DOHH2 (cell line): Measurements from ENCODE around the gene GOLGA8K.
"Not testable (repeated sequence)": the region's sequence is repeated elsewhere in the genome, so short reads cannot be mapped to it uniquely, and the experiment has no call there.

ENCODE experiments used
- H3F3A ChIP-seq: fragments of 200-600 bp; sonication (generic), shearing (Covaris generic); 2 replicates; pipeline ENCODE4 v1.6.0; 2016; ENCODE audit warnings: antibody characterized with exemption, mild to moderate bottlenecking; ENCODE audit not compliant: control insufficient read depth, insufficient read depth
- H3K27ac ChIP-seq: fragments of 200-600 bp; sonication (generic); 2 replicates; pipeline ENCODE4 v1.5.1; 2014; ENCODE audit warnings: low read depth, mild to moderate bottlenecking, low read length, moderate library complexity
- H3K27me3 ChIP-seq: fragments of 200-600 bp; sonication (generic); 2 replicates; pipeline ENCODE4 v1.6.1; 2014; ENCODE audit warnings: mild to moderate bottlenecking, low read length, mixed read lengths; ENCODE audit not compliant: control insufficient read depth
- H3K36me3 ChIP-seq: fragments of 200-600 bp; sonication (generic); 2 replicates; pipeline ENCODE4 v1.6.1; 2014; ENCODE audit warnings: mild to moderate bottlenecking, low read length, moderate library complexity, mixed read lengths; ENCODE audit not compliant: control insufficient read depth
- H3K4me1 ChIP-seq: fragments of 200-600 bp; sonication (generic); 2 replicates; pipeline ENCODE4 v1.6.1; 2014; ENCODE audit warnings: mild to moderate bottlenecking, low read length, mixed read lengths; ENCODE audit not compliant: control insufficient read depth
- H3K4me2 ChIP-seq: fragments of 200-600 bp; sonication (generic); 2 replicates; pipeline ENCODE4 v1.6.0; 2014; ENCODE audit warnings: mild to moderate bottlenecking, low read length, moderate library complexity
- H3K4me3 ChIP-seq: fragments of 200-600 bp; sonication (generic); 2 replicates; pipeline ENCODE4 v1.5.1; 2014; ENCODE audit warnings: mild to moderate bottlenecking, low read length, mixed read lengths
- H3K79me2 ChIP-seq: fragments of 200-600 bp; sonication (generic); 2 replicates; pipeline ENCODE4 v1.6.1; 2014; ENCODE audit warnings: mild to moderate bottlenecking, low read length, mixed read lengths; ENCODE audit not compliant: control insufficient read depth
- H3K9me2 ChIP-seq: fragments of 200-600 bp; sonication (generic); replicated peaks from 2 replicates; pipeline ENCODE4 v1.6.1; 2014; ENCODE audit warnings: mild to moderate bottlenecking, low read length, mixed read lengths; ENCODE audit not compliant: control insufficient read depth
- H3K9me3 ChIP-seq: fragments of 200-600 bp; sonication (generic); 2 replicates; pipeline ENCODE4 v1.6.1; 2014; ENCODE audit warnings: antibody characterized with exemption, low read length, mixed read lengths; ENCODE audit not compliant: control insufficient read depth, insufficient read depth
- H4K20me1 ChIP-seq: fragments of 200-600 bp; sonication (generic); 2 replicates; pipeline ENCODE4 v1.6.0; 2014; ENCODE audit warnings: low read depth, mild to moderate bottlenecking, antibody characterized with exemption, low read length, moderate library complexity; ENCODE audit not compliant: control insufficient read depth, insufficient read depth

Gene GOLGA8K

GRCh38 chr15:32403192-32403591 is at the start of gene GOLGA8K:
Gene GOLGA8K (minus strand): TSS chr15:32403292. CDS start chr15:32403194, 98 bp downstream.
- not testable (repeated sequence) for H3K9me3 ChIP-seq, H3F3A ChIP-seq, H3K27ac ChIP-seq, H3K4me2 ChIP-seq, H3K4me1 ChIP-seq, H3K36me3 ChIP-seq, H3K4me3 ChIP-seq, H3K79me2 ChIP-seq, H3K9me2 ChIP-seq, H4K20me1 ChIP-seq, H3K27me3 ChIP-seq

GRCh38 chr15:32440445-32440977 is 37.4 kb upstream of the GOLGA8K start:
- not testable (repeated sequence) for H3K27ac ChIP-seq, H3K27me3 ChIP-seq, H3F3A ChIP-seq, H3K36me3 ChIP-seq, H3K9me3 ChIP-seq, H3K4me1 ChIP-seq, H3K4me2 ChIP-seq, H3K9me2 ChIP-seq, H3K4me3 ChIP-seq, H3K79me2 ChIP-seq, H4K20me1 ChIP-seq

GRCh38 chr15:32434102-32434963 is 31.2 kb upstream of the GOLGA8K start:
- not testable (repeated sequence) for H4K20me1 ChIP-seq, H3K4me3 ChIP-seq, H3K9me3 ChIP-seq, H3K36me3 ChIP-seq, H3K27me3 ChIP-seq, H3K4me1 ChIP-seq, H3K27ac ChIP-seq, H3K4me2 ChIP-seq, H3K79me2 ChIP-seq, H3F3A ChIP-seq, H3K9me2 ChIP-seq

- H3F3A ChIP-seq: not testable (repeated sequence)
Measured at GRCh38 chr15:32427635-32428034, 24.5 kb upstream of the GOLGA8K start.

GRCh38 chr15:32426511-32426910 is 23.4 kb upstream of the GOLGA8K start:
- H3K27me3 ChIP-seq, H3F3A ChIP-seq, H3K79me2 ChIP-seq, H3K27ac ChIP-seq, H3K9me3 ChIP-seq, H3K4me1 ChIP-seq, H3K9me2 ChIP-seq, H3K4me3 ChIP-seq, H3K36me3 ChIP-seq, H3K4me2 ChIP-seq, H4K20me1 ChIP-seq: not testable (repeated sequence)

More at GRCh38 chr15:32427635-32428034, 24.5 kb upstream of the GOLGA8K start:
- H3K4me1 ChIP-seq, H3K9me2 ChIP-seq, H3K9me3 ChIP-seq, H3K27me3 ChIP-seq, H3K36me3 ChIP-seq, H3K79me2 ChIP-seq, H3K4me2 ChIP-seq, H3K4me3 ChIP-seq, H4K20me1 ChIP-seq, H3K27ac ChIP-seq: not testable (repeated sequence)

- H3K79me2 ChIP-seq, H3K4me2 ChIP-seq, H3K9me2 ChIP-seq, H4K20me1 ChIP-seq, H3K36me3 ChIP-seq, H3K9me3 ChIP-seq, H3K4me1 ChIP-seq, H3K4me3 ChIP-seq, H3K27ac ChIP-seq, H3K27me3 ChIP-seq, H3F3A ChIP-seq: not testable (repeated sequence)
Measured at GRCh38 chr15:32407903-32408302, 4.8 kb upstream of the GOLGA8K start.

GRCh38 chr15:32396522-32396921 is 6.6 kb downstream of the GOLGA8K start:
- not testable (repeated sequence) for H3K4me1 ChIP-seq, H3F3A ChIP-seq, H3K27ac ChIP-seq, H3K27me3 ChIP-seq, H3K9me2 ChIP-seq, H3K9me3 ChIP-seq, H3K4me2 ChIP-seq, H3K4me3 ChIP-seq, H3K79me2 ChIP-seq, H3K36me3 ChIP-seq, H4K20me1 ChIP-seq

- not testable (repeated sequence) for H3K27ac ChIP-seq, H3K36me3 ChIP-seq, H3K9me3 ChIP-seq, H3F3A ChIP-seq, H3K27me3 ChIP-seq, H3K4me2 ChIP-seq, H3K79me2 ChIP-seq, H4K20me1 ChIP-seq, H3K4me3 ChIP-seq, H3K4me1 ChIP-seq, H3K9me2 ChIP-seq
Measured at GRCh38 chr15:32394745-32395144, 8.3 kb downstream of the GOLGA8K start.
